Osteoblast (primary cell): ENCODE measurements around the gene PARVA. TPM values are rescaled to one million over a fixed set of nuclear protein-coding genes. Genes with fewer than 3 reads are reported as not detected.

Source experiments
- DNase-seq: peaks from one replicate; pipeline ENCODE4 v3.0.0; 2011; ENCODE audit warnings: low spot score, mixed read lengths; ENCODE audit not compliant: insufficient read length; ENCODE audit errors: missing footprints
- H2AFZ ChIP-seq: 2 replicates; pipeline ENCODE4 v1.6.0; 2011; ENCODE audit warnings: mild to moderate bottlenecking, low read length
- H3K27ac ChIP-seq: 2 replicates; pipeline ENCODE4 v1.5.1; 2011; ENCODE audit warnings: mild to moderate bottlenecking, low read depth, low read length, moderate library complexity
- H3K27me3 ChIP-seq: 2 replicates; pipeline ENCODE4 v1.6.0; 2012; ENCODE audit warnings: mild to moderate bottlenecking, control low read depth, inconsistent platforms, low read length, moderate library complexity; ENCODE audit not compliant: insufficient read depth
- H3K36me3 ChIP-seq: 2 replicates; pipeline ENCODE4 v1.5.1; 2011; ENCODE audit warnings: mild to moderate bottlenecking, low read length, control low read depth, moderate library complexity; ENCODE audit not compliant: insufficient read depth
- H3K4me1 ChIP-seq: 2 replicates; pipeline ENCODE4 v1.5.1; 2011; ENCODE audit warnings: mild to moderate bottlenecking, low read length, control low read depth, moderate library complexity; ENCODE audit not compliant: insufficient read depth
- H3K4me2 ChIP-seq: 2 replicates; pipeline ENCODE4 v1.6.0; 2011; ENCODE audit warnings: mild to moderate bottlenecking, low read length; ENCODE audit not compliant: insufficient read depth
- H3K4me3 ChIP-seq: fragments of 200-600 bp; sonication (generic); 3 replicates; pipeline ENCODE4 v1.5.1; 2012; ENCODE audit warnings: mild to moderate bottlenecking, low read length, inconsistent platforms; ENCODE audit not compliant: insufficient read depth
- H3K79me2 ChIP-seq: 2 replicates; pipeline ENCODE4 v1.6.0; 2012; ENCODE audit warnings: mild to moderate bottlenecking, low read length, control low read depth, inconsistent platforms; ENCODE audit not compliant: insufficient read depth
- H3K9me3 ChIP-seq: 2 replicates; pipeline ENCODE4 v1.5.1; 2011; ENCODE audit warnings: low read depth, low read length, control low read depth
- H4K20me1 ChIP-seq: 2 replicates; pipeline ENCODE4 v1.6.0; 2012; ENCODE audit warnings: mild to moderate bottlenecking, low read length, control low read depth; ENCODE audit not compliant: insufficient read depth
- CTCF ChIP-seq: IDR thresholded peaks from 2 replicates; pipeline ENCODE4 v1.5.1; 2011; ENCODE audit warnings: mild to moderate bottlenecking, low read depth, low read length, moderate library complexity; ENCODE audit errors: extremely low read depth
- total RNA-seq: library from RNA; depleted of rRNA; stranded (reverse); fragments of >200 nt; gene quantifications from 2 replicates; pipeline ENCODE4 v1.2.3, GENCODE V29; 2012

The PARVA gene
- total RNA-seq, 1 donor = 74.9 TPM

DNA sequence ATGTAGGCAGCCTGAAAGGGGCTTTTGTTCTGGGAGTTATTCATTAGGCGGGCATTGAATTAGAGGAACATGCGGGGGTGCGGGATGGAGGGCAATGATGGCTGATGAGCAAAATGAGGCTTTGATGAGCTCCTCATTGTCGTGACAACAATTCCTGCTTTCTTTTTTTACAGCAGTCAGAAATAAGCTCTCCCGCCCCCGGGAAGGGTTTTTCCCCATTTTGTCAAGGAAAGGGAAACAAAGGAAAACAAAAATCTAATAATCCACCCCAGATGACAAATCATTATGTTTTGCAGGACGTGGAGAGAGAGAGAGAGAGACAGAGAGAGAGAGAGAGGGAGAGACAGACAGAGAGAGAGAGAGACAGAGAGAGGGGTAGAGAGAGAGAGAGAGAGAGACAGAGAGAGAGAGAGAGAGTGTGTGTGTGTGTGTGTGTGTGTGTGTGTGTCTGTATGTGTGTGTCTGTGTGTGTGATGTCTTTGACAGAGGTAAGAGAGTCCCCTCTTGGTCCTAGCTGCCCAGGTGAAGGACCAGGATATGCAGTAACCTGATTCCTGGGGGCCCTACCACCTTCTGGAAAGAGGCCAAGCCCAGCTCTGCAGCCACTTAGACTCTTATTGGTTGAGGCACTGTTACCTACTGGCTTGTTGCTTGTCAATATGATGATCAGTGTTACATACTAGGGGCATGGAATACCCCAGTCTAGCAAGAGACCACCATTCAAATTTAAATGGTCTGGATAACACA lies 46.7 kb upstream of the PARVA start:
- peaks cover 6% of the 10 kb centered on the region for H3K36me3 ChIP-seq
- no peaks in the 10 kb centered on the region for H4K20me1 ChIP-seq
- DNase-seq = no peak
- no peaks in the 10 kb centered on the region for H3K27me3 ChIP-seq
- no peak overlapping the region for H3K27ac ChIP-seq
- H3K9me3 ChIP-seq = no peaks in the 10 kb centered on the region
- H2AFZ ChIP-seq = peak overlapping the region; percentile 26
- peak overlapping the region; percentile 6 for H3K4me3 ChIP-seq
- TF ChIP-seq CTCF = no peak
- no peaks in the 10 kb centered on the region for H3K79me2 ChIP-seq
- peak overlapping the region; percentile 44 for H3K4me2 ChIP-seq
- peaks cover 16% of the 10 kb centered on the region for H3K4me1 ChIP-seq

GRCh38 chr11:12331239-12331874 lies 46.0 kb upstream of the PARVA start:
- H3K36me3 ChIP-seq = peaks cover 4% of the 10 kb centered on the region
- peak overlapping the region; percentile 26 for H2AFZ ChIP-seq
- peaks cover 16% of the 10 kb centered on the region for H3K4me1 ChIP-seq
- H3K4me2 ChIP-seq = peak overlapping the region; percentile 44
- H4K20me1 ChIP-seq = no peaks in the 10 kb centered on the region
- no peak overlapping the region for H3K4me3 ChIP-seq
- no peaks in the 10 kb centered on the region for H3K27me3 ChIP-seq
- H3K79me2 ChIP-seq = no peaks in the 10 kb centered on the region
- no peaks in the 10 kb centered on the region for H3K9me3 ChIP-seq
- no peak overlapping the region for H3K27ac ChIP-seq
- peak; percentile 86 for TF ChIP-seq CTCF
- DNase-seq = no peak

DNA sequence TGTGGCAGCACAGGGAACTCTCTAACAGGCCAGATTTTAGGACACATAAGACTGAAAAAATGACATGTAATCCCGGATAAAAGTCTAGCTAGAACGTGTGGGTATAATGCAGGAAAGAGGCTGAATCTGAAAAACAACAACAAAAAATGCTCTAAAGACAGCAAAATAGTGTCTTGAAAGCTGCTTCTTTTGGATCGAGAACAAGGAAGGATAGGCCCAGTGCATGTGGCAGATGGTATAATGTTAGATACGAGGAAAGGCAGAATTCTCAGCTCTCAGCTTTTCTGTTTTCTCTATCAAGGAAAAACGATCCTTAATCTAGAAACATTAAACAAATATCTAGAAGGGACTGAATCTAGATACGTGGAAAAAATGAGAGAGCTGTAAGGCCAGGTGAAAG lies 33.8 kb upstream of the PARVA start:
- no peaks in the 10 kb centered on the region for H3K36me3 ChIP-seq
- H3K79me2 ChIP-seq = no peaks in the 10 kb centered on the region
- no peak overlapping the region for H3K27ac ChIP-seq
- no peaks in the 10 kb centered on the region for H3K27me3 ChIP-seq
- no peaks in the 10 kb centered on the region for H4K20me1 ChIP-seq
- TF ChIP-seq CTCF = no peak
- no peak for DNase-seq
- no peaks in the 10 kb centered on the region for H3K4me1 ChIP-seq
- no peak overlapping the region for H3K4me2 ChIP-seq
- no peaks in the 10 kb centered on the region for H3K9me3 ChIP-seq
- H3K4me3 ChIP-seq = no peak overlapping the region
- H2AFZ ChIP-seq = no peak overlapping the region

DNA sequence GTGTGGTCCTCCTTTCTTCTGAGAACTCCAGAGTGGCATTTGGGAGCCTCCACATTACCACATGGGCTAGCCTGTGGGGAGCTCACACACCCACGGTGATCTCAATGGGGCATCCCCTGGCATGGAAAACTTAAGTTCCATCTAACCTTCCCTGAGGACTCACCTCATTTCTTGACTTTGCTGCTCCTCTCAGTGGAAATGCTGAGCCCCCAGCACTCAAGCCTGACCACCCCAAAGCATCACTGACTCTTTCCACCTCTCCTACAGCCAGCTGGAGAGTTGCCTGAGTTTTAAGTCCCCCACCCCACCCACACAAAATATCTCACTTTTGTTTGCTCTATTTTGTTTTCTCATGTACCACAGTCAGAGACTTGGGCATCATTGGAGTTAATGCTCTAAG lies 23.8 kb upstream of the PARVA start:
- Histone ChIP-seq H3K4me1 (no peaks in the 10 kb centered on the region), H3K4me3 (no peak overlapping the region), H3K27ac (no peak overlapping the region), H3K9me3 (no peaks in the 10 kb centered on the region), H3K36me3 (no peaks in the 10 kb centered on the region), H4K20me1 (no peaks in the 10 kb centered on the region), H3K27me3 (no peaks in the 10 kb centered on the region), H2AFZ (no peak overlapping the region), H3K79me2 (no peaks in the 10 kb centered on the region), H3K4me2 (no peak overlapping the region)
- TF ChIP-seq CTCF = no peak
- no peak for DNase-seq
